ENCODE data around the gene CASP6. TPM values are rescaled to one million over a fixed set of nuclear protein-coding genes. Genes with fewer than 3 reads are reported as not detected.

CASP6 gene
- total RNA-seq, 1 donor from 2014 or later: 15.2 TPM

- no peaks in the 10 kb centered on the region for H3K9me3 ChIP-seq
- H3K4me1 ChIP-seq: no peaks in the 10 kb centered on the region
- H3K27ac ChIP-seq: no peak overlapping the region
- no peaks in the 10 kb centered on the region for H3K27me3 ChIP-seq
- intact Hi-C loops (cut with DNase I): no loop called here
- H3K4me3 ChIP-seq: no peak overlapping the region
- peaks cover 24% of the 10 kb centered on the region for H3K36me3 ChIP-seq
- no peak for TF ChIP-seq CTCF (IDR thresholded peaks at IDR 0.05)
- ATAC-seq: no peak
- DNase-seq: no peak
These were observed 15.5 kb upstream of the CASP6 start for GRCh38 chr4:109718759-109719158.

- H3K9me3 ChIP-seq: no peaks in the 10 kb centered on the region
- no peak for DNase-seq
- intact Hi-C loops (cut with DNase I): no loop called here
- H3K4me3 ChIP-seq: no peak overlapping the region
- TF ChIP-seq CTCF (IDR thresholded peaks at IDR 0.05): no peak
- H3K27me3 ChIP-seq: no peaks in the 10 kb centered on the region
- ATAC-seq: no peak
- no peaks in the 10 kb centered on the region for H3K4me1 ChIP-seq
- H3K27ac ChIP-seq: no peak overlapping the region
- H3K36me3 ChIP-seq: peaks cover 37% of the 10 kb centered on the region
These were observed 10.3 kb upstream of the CASP6 start for GRCh38 chr4:109713500-109713899.

GRCh38 chr4:109708990-109709389, 5.7 kb upstream of the CASP6 start:
- Histone ChIP-seq H3K4me3 (no peak overlapping the region), H3K36me3 (peaks cover 20% of the 10 kb centered on the region)
- intact Hi-C loops (cut with DNase I): no loop called here

GRCh38 chr4:109708435-109708834, 5.2 kb upstream of the CASP6 start:
- DNase-seq (no peak), ATAC-seq (no peak)
- Histone ChIP-seq H3K9me3 (no peaks in the 10 kb centered on the region), H3K27me3 (no peaks in the 10 kb centered on the region), H3K36me3 (peaks cover 14% of the 10 kb centered on the region), H3K4me3 (no peak overlapping the region), H3K27ac (no peak overlapping the region), H3K4me1 (no peaks in the 10 kb centered on the region)
- TF ChIP-seq CTCF (IDR thresholded peaks at IDR 0.05): no peak
- intact Hi-C loops (cut with DNase I): no loop called here

More at GRCh38 chr4:109708990-109709389, 5.7 kb upstream of the CASP6 start:
- H3K4me1 ChIP-seq: no peaks in the 10 kb centered on the region
- DNase-seq (no peak), ATAC-seq (no peak)
- no peak overlapping the region for H3K27ac ChIP-seq
- no peak for TF ChIP-seq CTCF (IDR thresholded peaks at IDR 0.05)
- no peaks in the 10 kb centered on the region for H3K27me3 ChIP-seq
- no peaks in the 10 kb centered on the region for H3K9me3 ChIP-seq

- Histone ChIP-seq H3K27me3 (no peaks in the 10 kb centered on the region), H3K27ac (peak overlapping the region; percentile 83), H3K36me3 (peaks cover 4% of the 10 kb centered on the region), H3K4me3 (peak overlapping the region; percentile 75), H3K9me3 (no peaks in the 10 kb centered on the region), H3K4me1 (peaks cover 12% of the 10 kb centered on the region)
- ATAC-seq (peak; percentile 0), DNase-seq (no peak)
- intact Hi-C loops (cut with DNase I): no loop called here
- TF ChIP-seq CTCF (IDR thresholded peaks at IDR 0.05): no peak
These were observed 568 bp upstream of the CASP6 start for GRCh38 chr4:109703664-109704361.

All from upper lobe of right lung (tissue), 1 donor.